K562 (cell line): ENCODE measurements around the gene CAMK2D.

ENCODE experiments used
- CTCF ChIP-seq, 3 experiments: IDR thresholded peaks in 2 of 3; conservative IDR thresholded peaks in 1 of 3; 2 replicates each; pipeline ENCODE4 v1.5.1; 2011 to 2012; ENCODE audit warnings: low read length in 3 of 3, mild to moderate bottlenecking in 3 of 3, control low read depth in 2 of 3, improper control_type of control experiment in 1 of 3, inconsistent platforms in 1 of 3, low read depth in 1 of 3, mixed read lengths in 1 of 3, moderate library complexity in 1 of 3; ENCODE audit not compliant: insufficient read depth in 2 of 3
- GABPB1 ChIP-seq: sonication (generic); formaldehyde crosslinking; IDR thresholded peaks from 2 replicates; pipeline ENCODE4 v1.8.0; 2022; ENCODE audit warnings: mild to moderate bottlenecking, missing genetic modification reagents
- HCFC1 ChIP-seq: IDR thresholded peaks from 2 replicates; pipeline ENCODE4 v1.6.1; 2012; ENCODE audit warnings: low read depth, low read length, improper control_type of control experiment
- NRF1 ChIP-seq, 2 experiments: fragments of 450-650 bp; IDR thresholded peaks in 1 of 2; conservative IDR thresholded peaks in 1 of 2; 2 replicates each; pipeline ENCODE4 v1.6.1; 2014; ENCODE audit warnings: mild to moderate bottlenecking in 2 of 2
- POLR2AphosphoS5 ChIP-seq: IDR thresholded peaks from 2 replicates; pipeline ENCODE4 v1.6.1; 2011; ENCODE audit warnings: mild to moderate bottlenecking, low read depth, low read length, moderate library complexity; ENCODE audit not compliant: control insufficient read depth, insufficient read depth
- SOX6 ChIP-seq: fragments of 450-650 bp; IDR thresholded peaks from 2 replicates; pipeline ENCODE4 v1.6.1; 2014; ENCODE audit warnings: mild to moderate bottlenecking
- TARDBP ChIP-seq: fragments of 450-650 bp; IDR thresholded peaks from 2 replicates; pipeline ENCODE4 v1.6.1; 2016
- TCF7 ChIP-seq: sonication (generic); IDR thresholded peaks from 2 replicates; pipeline ENCODE4 v1.6.1; 2016; ENCODE audit warnings: antibody characterized with exemption, borderline replicate concordance
- ZC3H4 ChIP-seq: sonication (generic); formaldehyde crosslinking; IDR thresholded peaks from 2 replicates; pipeline ENCODE4 v1.9.0; 2021; ENCODE audit warnings: missing genetic modification reagents, borderline replicate concordance
- ZSCAN32 ChIP-seq: fragments of 450-650 bp; formaldehyde crosslinking; IDR thresholded peaks from 2 replicates; pipeline ENCODE4 v1.4.0; 2020; ENCODE audit warnings: mild to moderate bottlenecking, moderate library complexity
- TF ChIP-seq, protein P1 (sequence below): sonication (generic); formaldehyde crosslinking; IDR thresholded peaks from 2 replicates; pipeline ENCODE4 v1.5.0; 2020; ENCODE audit warnings: missing genetic modification reagents
- TF ChIP-seq, protein P2 (sequence below): fragments of 250-450 bp; sonication (Bioruptor Pico); IDR thresholded peaks from 2 replicates; pipeline ENCODE4 v1.8.0; 2022; ENCODE audit warnings: moderate library complexity, mild to moderate bottlenecking, inconsistent platforms

GRCh38 chr4:113435893-113436292 lies 325.6 kb downstream of the CAMK2D start:
- TF ChIP-seq CTCF (IDR thresholded peaks at IDR 0.05 in 2 of 3, conservative IDR thresholded peaks at IDR 0.05 in 1 of 3; ENCODE audit: insufficient read depth in 2 of 3, low read depth in 1 of 3, low read length in 3 of 3) (no peak), POLR2AphosphoS5 (no peak), TARDBP (no peak), NRF1 (conservative IDR thresholded peaks at IDR 0.05 in 1 of 2, IDR thresholded peaks at IDR 0.05 in 1 of 2) (no peak), GABPB1 (CRISPR knock-in tag) (no peak), ZC3H4 (CRISPR knock-in tag) (no peak), ZSCAN32 (CRISPR knock-in tag) (no peak), SOX6 (no peak), HCFC1 (no peak), TCF7 (no peak)
- TF ChIP-seq, protein P1, sequence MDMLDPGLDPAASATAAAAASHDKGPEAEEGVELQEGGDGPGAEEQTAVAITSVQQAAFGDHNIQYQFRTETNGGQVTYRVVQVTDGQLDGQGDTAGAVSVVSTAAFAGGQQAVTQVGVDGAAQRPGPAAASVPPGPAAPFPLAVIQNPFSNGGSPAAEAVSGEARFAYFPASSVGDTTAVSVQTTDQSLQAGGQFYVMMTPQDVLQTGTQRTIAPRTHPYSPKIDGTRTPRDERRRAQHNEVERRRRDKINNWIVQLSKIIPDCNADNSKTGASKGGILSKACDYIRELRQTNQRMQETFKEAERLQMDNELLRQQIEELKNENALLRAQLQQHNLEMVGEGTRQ (CRISPR knock-in tag): no peak
- TF ChIP-seq, protein P2, sequence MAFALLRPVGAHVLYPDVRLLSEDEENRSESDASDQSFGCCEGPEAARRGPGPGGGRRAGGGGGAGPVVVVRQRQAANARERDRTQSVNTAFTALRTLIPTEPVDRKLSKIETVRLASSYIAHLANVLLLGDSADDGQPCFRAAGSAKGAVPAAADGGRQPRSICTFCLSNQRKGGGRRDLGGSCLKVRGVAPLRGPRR (CRISPR knock-in tag): no peak
